GM19468 (cell line): ENCODE data around the gene PWWP2B.
"Not testable (repeated sequence)": the region's sequence is repeated elsewhere in the genome, so short reads cannot be mapped to it uniquely, and the experiment has no call there.

ENCODE experiments used
- ATAC-seq: cut with Tn5 transposase; IDR thresholded peaks from one replicate; pipeline ENCODE4 v1.9.1; 2021; ENCODE audit warnings: mild to moderate bottlenecking, moderate library complexity, moderate number of reproducible peaks; ENCODE audit not compliant: unreplicated experiment; ENCODE audit errors: extremely low read depth

The PWWP2B gene

GRCh38 chr10:132397036-132397541, at the start of gene PWWP2B:
TSS of gene PWWP2B (plus strand) at chr10:132397200. CDS start at chr10:132397227, 27 bp downstream.
- ATAC-seq: no peak

- ATAC-seq: no peak
These were observed 49.6 kb upstream of the PWWP2B start for GRCh38 chr10:132347211-132347930.

- ATAC-seq: no peak
These were observed 49.1 kb upstream of the PWWP2B start for GRCh38 chr10:132347931-132348267.

- ATAC-seq: no peak
These were observed 47.2 kb upstream of the PWWP2B start for GRCh38 chr10:132349766-132350165.

GRCh38 chr10:132350391-132350790, 46.6 kb upstream of the PWWP2B start:
- ATAC-seq: no peak

- no peak for ATAC-seq
These were observed 46.1 kb upstream of the PWWP2B start for GRCh38 chr10:132350946-132351345.

GRCh38 chr10:132351611-132352010, 45.4 kb upstream of the PWWP2B start:
- no peak for ATAC-seq

GRCh38 chr10:132352462-132353308, 44.3 kb upstream of the PWWP2B start:
- ATAC-seq: not testable (repeated sequence)

GRCh38 chr10:132353456-132354355, 43.3 kb upstream of the PWWP2B start:
- no peak for ATAC-seq

GRCh38 chr10:132354356-132355094, 42.5 kb upstream of the PWWP2B start:
- no peak for ATAC-seq

GRCh38 chr10:132355297-132355696, 41.7 kb upstream of the PWWP2B start:
- no peak for ATAC-seq

- ATAC-seq: no peak
These were observed 41.2 kb upstream of the PWWP2B start for GRCh38 chr10:132355754-132356153.

- no peak for ATAC-seq
These were observed 40.3 kb upstream of the PWWP2B start for GRCh38 chr10:132356621-132357195.

GRCh38 chr10:132357286-132358058, 39.5 kb upstream of the PWWP2B start:
- ATAC-seq: no peak

GRCh38 chr10:132359305-132360040, 37.5 kb upstream of the PWWP2B start:
- ATAC-seq: no peak

- no peak for ATAC-seq
These were observed 36.1 kb upstream of the PWWP2B start for GRCh38 chr10:132360766-132361447.

- ATAC-seq: no peak
These were observed 35.4 kb upstream of the PWWP2B start for GRCh38 chr10:132361581-132362101.
